GM18907 (cell line): Measurements from ENCODE around the gene MIGA2.
"Not testable (repeated sequence)": the region's sequence is repeated elsewhere in the genome, so short reads cannot be mapped to it uniquely, and the experiment has no call there.

Experiments
- ATAC-seq: cut with Tn5 transposase; IDR thresholded peaks from one replicate; pipeline ENCODE4 v1.9.1; 2021; ENCODE audit warnings: mild to moderate bottlenecking, moderate library complexity; ENCODE audit not compliant: unreplicated experiment

The MIGA2 gene

GRCh38 chr9:129098328-129098727 is 61.9 kb downstream of the MIGA2 start:
- no peak for ATAC-seq

GRCh38 chr9:129100383-129101169 is 64.2 kb downstream of the MIGA2 start:
- no peak for ATAC-seq

- ATAC-seq = no peak
Measured at GRCh38 chr9:129101279-129101678, 64.9 kb downstream of the MIGA2 start.

- ATAC-seq = no peak
Measured at GRCh38 chr9:129102095-129102525, 65.7 kb downstream of the MIGA2 start.

GRCh38 chr9:129102791-129103594 is 66.6 kb downstream of the MIGA2 start:
- ATAC-seq = no peak

GRCh38 chr9:129103595-129103965 is 67.2 kb downstream of the MIGA2 start:
- ATAC-seq = no peak

DNA sequence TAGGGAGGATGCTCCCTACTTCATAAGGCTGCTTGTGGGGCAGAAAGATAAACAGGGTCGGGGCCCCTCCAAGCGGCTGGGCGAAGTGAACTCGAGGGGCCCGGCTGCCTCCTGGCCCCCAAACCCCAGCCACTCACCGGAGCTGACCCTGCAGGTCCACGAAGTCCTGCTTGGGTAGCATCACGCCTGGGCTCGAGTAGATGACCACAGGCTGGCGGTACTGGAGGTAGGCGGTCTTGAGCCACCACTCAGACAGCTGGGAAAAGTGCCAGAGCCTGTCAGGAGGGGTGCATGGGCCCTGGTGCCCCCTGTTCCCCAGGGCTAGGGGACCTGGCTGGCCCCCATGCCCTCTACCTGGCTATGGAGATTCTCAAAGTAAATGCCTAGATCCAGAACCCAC is 67.6 kb downstream of the MIGA2 start:
- no peak for ATAC-seq

DNA sequence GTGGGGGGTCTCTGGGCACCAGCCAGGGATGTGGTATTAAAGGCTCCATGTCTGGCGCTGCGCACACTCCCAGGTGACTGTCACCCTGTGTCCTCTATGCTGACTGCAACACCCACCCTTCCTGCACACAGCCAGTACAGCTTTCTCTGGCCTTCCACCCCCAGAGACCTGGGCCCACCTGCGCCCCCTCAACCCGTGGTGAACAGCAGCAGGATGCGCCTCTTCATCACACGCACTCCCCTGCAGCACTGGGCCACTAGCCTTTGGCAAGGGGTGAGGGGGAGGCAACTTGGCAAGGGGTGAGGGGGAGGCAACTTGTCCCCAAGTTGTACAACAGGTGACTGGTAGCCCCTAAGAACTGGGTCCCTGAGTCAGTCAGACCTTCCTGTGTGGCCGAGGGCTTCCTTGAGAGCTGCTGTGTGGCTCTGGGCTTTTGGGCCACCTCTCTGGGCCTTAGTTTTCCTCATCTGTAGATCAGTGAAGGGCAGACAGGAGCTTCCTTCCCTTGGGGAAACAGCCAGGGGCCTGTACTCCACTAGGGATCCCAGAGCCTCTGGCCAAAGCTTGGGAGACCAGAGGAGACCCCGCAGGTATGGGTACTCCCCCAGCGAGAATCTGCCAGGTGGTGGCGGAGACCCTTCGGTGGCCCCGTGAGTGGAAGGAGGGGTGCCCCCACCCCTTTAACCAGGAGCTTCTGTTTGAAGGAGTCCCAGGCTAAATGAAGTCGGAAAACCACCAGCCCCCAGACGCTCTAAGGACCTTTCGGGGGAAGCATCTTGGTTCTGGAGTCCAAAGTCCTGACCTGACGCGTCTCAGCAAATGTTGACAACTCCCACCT is 69.7 kb downstream of the MIGA2 start:
- ATAC-seq = no peak

DNA sequence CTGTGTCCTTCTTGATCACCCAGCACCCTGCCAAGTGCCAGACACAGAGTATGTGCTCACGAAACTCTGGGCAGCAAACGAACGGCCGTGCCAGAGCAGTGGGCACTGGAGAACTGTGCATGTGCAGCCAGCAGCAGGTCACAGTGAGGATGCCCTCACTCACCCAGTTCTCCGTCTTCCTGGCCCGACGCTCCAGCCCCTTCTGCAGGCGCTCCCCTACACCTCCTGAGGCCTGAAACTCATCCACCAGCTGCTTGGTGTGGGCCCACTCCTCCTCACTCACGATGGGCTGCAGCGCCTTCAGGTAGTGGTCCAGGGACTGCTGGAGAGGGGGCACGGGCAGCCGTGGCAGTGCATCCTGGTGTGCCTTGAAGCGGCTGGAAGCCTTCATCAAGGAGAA is 71.2 kb downstream of the MIGA2 start:
- no peak for ATAC-seq

DNA sequence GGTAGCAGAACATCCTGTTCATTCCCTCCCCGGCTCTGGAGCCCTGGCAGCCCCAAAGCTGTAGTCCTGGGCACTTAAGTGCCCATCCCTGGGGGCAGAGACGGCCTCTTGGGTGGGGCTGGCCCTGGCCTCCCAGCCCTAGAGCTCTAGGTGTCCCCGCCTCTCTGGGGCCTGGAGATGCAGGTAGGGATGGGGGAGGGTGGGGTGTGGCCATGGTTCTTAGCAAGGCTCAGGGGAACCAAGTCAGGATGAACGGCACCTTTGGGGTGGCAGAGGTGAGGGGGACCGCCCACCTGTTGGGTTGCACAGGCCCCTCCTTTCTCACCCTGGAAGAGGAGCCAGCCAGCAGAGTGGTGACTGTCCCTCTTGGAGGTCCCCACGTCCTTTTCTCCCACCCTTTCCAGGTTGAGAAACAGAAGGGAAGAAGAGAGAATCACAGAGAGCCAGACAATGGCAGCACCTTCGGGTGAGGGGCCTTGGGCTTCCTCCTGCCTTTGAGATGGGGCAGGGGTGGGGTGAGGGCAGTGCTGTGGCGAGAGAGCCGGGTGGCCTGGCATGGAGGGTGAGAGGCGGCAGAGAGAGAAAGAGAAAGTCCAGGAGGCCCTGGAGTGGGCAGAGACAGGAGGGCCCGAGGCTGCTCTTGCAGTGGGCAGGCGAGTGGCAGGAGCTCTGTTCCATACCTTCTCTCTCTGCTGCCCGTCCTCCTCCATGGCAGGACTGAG is 71.8 kb downstream of the MIGA2 start:
- ATAC-seq = no peak

DNA sequence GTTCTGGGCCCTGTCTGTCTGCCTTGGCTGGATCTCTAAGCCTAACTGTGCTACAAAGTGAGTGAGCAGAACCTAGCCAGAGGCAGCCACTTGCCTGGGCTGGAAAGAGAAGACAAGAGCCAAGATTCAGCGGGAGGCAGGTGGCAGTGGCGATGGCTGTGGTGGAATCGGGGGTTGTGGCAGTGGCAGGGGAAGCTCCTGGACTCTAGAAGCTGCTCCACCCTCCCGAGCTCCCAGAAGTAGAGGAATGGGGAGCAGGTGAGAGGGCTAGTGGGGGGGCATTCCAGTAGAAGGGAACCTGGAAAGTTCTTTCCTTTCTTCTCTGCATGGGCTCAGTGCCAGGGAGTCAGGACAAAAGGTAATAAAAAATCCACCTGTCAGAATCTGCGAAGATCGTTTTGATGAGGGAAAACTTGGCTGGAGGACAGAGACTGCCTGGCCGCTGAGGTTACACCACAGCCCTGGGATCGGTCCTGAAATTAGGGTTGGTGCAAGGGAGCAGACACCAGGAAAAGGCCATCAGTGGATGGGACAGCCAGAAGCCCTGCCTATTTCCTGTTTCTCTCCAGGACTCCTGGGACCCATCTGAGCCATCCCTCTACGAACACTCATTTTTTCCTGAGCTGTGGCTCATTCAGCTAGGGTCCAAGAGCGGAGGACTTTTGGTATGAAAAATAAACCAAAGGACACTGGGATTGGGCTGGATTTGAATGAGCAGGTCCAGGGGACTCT is 72.5 kb downstream of the MIGA2 start:
- ATAC-seq = no peak

GRCh38 chr9:129109537-129109903 is 73.1 kb downstream of the MIGA2 start:
- ATAC-seq = no peak

DNA sequence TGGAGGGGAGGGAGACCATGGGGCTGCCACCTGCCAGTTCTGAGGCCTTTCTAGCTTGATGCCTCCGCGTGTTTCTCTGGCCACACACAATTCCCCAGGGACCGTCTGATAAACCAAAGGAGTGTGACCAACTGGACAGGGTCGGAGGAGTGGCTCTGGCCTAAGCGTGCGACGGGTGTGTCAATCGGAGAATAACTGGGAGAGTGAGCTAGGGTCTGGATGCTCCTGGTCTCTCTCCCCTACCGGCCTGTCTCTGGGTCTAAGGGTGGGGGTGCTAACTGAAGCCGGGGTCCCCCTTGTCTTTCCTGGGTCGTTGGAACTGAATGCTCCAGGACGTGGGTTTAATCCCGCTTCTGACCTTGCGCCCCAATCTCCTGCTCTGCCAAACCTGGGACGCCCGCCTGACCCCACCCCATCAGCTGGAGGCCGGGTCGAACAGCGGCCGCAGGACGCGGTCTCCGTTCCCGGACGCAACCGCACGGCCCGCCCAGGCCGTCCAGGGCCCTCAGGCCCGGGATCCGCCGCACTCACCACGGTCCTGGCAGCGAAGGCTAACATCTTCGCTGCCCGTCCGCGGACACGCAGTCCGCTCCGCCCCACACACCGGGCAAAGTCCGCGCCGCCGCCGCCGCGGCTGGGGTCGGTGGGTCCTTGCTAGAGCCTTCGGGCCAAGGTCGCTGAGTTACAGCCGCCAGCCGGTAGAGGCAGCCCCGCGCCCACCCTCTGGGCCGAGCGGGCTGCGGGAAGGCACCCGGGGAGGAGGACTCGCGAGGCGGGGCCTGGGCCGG is 73.7 kb downstream of the MIGA2 start:
- ATAC-seq = peak; percentile 13

- ATAC-seq = peak; percentile 72
Measured at GRCh38 chr9:129110740-129111527, 74.5 kb downstream of the MIGA2 start, which contains the start of the genes CRAT and PTPA. Gene CRAT (minus strand): TSS chr9:129110793. CDS start chr9:129110509, 284 bp downstream. Gene PTPA (plus strand): TSS chr9:129111415. CDS start chr9:129111601, 186 bp downstream.

DNA sequence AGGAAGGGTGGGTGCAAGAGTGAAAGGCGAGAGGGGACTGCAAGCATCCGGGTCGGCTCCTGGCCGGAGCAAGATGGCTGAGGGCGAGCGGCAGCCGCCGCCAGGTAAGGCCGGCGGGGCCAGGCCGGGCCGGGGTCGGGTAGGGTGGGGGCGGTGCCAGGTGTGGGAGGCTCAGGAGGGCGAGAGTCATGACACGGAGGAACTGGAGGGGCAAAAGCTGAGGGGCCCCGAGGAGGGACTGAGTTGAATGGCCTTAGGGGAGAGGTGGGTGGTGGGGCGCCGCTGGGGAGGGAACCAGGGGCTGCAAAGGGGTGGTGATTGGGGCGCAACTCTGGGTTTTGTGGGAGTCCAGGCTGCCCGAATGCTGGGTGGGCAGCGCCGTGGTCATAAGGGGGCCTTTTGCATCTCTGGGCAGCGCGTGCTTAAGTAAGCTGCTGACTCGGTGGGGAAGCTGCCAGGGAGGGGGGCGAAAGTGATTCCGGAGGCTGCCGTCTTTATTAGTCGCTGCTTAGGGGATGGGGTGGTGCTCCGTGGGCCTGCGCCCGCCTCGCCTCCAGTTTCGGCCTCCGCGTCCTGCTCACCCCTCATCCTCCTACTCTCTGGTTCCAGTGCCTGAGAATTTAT is 75.2 kb downstream of the MIGA2 start:
- peak; percentile 14 for ATAC-seq

DNA sequence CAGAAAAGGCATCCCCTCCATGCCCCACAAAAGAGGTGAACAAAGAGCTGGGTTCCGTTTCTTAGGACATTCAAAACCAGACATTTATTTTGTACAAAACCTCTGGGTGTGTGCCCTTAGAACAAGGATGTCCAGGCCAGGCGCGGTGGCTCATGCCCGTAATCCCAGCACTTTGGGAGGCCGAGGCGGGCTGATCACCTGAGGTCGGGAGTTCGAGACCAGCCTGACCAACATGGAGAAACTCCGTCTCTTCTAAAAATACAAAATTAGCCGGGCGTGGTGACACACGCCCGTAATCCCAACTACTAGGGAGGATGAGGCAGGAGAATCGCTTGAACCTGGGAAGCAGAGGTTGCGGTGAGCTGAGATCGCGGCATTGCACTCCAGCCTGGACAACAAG is 76.1 kb downstream of the MIGA2 start:
- ATAC-seq = not testable (repeated sequence)

GRCh38 chr9:129113645-129114304 is 77.3 kb downstream of the MIGA2 start:
- no peak for ATAC-seq
